NCI-H524 treated with DMSO at 0.1 percent for 48 hours (cell line): ENCODE data around the gene EFNA3.

Source experiments
- DNase-seq: peaks from one replicate; lab custom pipeline; 2025; lab: John Stamatoyannopoulos, UW

The EFNA3 gene

DNA sequence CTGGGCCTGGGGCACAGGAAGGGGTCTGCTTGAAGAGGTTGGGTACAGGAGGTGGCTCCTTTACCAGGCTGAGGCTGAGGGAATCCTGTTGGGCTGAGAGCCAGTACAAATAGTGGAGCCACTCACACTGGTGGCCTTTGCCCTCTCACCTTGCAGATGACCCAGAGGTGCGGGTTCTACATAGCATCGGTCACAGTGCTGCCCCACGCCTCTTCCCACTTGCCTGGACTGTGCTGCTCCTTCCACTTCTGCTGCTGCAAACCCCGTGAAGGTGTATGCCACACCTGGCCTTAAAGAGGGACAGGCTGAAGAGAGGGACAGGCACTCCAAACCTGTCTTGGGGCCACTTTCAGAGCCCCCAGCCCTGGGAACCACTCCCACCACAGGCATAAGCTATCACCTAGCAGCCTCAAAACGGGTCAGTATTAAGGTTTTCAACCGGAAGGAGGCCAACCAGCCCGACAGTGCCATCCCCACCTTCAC lies 55.2 kb downstream of the EFNA3 start:
- no peak for DNase-seq

DNA sequence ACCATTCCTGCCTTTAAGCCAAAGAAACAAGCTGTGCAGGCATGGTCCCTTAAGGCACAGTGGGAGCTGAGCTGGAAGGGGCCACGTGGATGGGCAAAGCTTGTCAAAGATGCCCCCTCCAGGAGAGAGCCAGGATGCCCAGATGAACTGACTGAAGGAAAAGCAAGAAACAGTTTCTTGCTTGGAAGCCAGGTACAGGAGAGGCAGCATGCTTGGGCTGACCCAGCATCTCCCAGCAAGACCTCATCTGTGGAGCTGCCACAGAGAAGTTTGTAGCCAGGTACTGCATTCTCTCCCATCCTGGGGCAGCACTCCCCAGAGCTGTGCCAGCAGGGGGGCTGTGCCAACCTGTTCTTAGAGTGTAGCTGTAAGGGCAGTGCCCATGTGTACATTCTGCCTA lies 55.7 kb downstream of the EFNA3 start:
- DNase-seq, result no peak

DNA sequence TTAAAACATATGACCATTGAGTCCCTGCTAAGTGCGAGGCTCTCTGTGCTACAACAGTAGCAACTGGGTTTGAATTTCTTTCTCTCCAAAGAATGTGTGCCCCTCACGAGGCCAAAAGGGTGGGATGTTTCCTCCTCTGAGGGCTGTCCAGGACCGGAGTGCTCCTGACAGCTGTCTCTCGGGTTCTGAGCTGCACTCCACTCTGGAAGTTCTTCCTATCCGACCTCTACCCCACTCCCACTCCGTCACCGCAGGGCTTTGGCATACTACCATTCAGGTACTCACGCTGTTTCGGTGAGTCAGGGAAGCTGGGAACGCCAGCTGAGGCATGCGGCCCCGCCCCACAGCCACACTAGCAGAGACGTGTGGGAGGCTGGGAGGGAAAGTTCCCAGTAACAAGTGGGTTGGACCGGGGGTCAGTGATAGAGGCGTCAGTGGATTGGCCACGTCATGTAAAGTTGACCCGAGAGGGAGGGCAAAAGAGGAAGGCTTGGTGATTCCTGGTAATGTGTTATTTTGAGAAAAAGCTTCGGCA lies 56.3 kb downstream of the EFNA3 start:
- DNase-seq, result no peak

DNA sequence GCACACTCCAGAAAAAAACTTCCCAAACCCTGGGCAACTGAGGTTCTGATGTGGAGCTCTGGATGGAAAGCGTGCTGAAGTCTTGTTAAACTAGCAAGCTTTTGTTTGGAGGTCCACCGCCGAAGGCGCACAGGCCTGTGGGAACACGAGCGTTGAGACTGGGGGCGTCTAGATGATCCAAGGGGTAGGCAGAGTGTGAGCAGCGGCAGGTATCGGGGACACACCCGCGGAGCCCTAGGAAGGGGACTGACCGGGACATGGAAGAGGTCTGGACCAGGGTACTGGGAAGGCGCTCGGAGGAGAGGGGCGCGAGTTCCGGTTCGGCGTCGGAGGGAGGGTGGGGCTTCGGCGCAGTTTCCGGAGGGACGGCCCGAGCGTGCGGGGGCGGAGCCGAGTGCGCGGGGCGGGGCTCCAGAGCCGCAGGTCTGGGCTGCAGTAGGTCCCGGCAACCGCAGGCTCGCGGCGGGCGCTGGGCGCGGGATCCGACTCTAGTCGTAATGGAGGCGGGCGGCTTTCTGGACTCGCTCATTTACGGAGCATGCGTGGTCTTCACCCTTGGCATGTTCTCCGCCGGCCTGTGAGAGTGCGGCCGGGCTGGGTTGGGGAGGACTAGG lies 56.9 kb downstream of the EFNA3 start, which contains the start of gene SLC50A1:
TSS of gene SLC50A1 (plus strand) at position 438 of the 614 bp plus-strand sequence. CDS start at position 498, 60 bp downstream.
- DNase-seq, result peak; percentile 60

DNA sequence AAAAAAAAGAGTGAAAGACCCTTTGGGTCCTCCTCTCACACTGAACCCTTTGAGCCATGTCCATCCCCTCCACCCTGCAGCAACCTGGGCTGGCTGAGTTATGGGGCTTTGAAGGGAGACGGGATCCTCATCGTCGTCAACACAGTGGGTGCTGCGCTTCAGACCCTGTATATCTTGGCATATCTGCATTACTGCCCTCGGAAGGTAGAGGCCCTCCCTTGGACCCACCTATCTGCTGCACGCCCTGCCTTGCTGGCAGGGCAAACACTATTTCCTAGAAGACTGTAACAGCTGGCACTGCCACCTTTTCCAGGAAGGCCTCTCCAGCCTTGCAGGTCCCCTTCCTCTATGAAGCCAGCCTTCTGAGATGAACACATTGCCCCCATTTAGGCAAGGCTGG lies 58.1 kb downstream of the EFNA3 start:
- DNase-seq, result no peak
